SU-DHL-6 (cell line): Measurements from ENCODE around the gene NPAS3.

Experiments
- CTCF ChIP-seq: fragments of 200-600 bp; sonication (generic); IDR thresholded peaks from one replicate; pipeline ENCODE4 v1.5.1; 2017; ENCODE audit warnings: antibody characterized with exemption, mild to moderate bottlenecking, low read length, moderate library complexity; ENCODE audit not compliant: insufficient read depth, poor library complexity, severe bottlenecking
- EZH2phosphoT487 ChIP-seq: fragments of 200-600 bp; sonication (generic), shearing (Covaris generic); conservative IDR thresholded peaks from 2 replicates; pipeline ENCODE4 v1.6.1; 2018; ENCODE audit warnings: mild to moderate bottlenecking, antibody characterized with exemption, low read length, moderate library complexity, mixed read lengths

- no peak for TF ChIP-seq CTCF
- TF ChIP-seq EZH2phosphoT487: no peak
These were observed 673.5 kb downstream of the NPAS3 start for GRCh38 chr14:33612197-33612505.
